ENCODE results near the gene HTR2A.
"Not testable (repeated sequence)": the region's sequence is repeated elsewhere in the genome, so short reads cannot be mapped to it uniquely, and the experiment has no call there.

The HTR2A gene

GRCh38 chr13:46866150-46866549 lies 30.7 kb downstream of the HTR2A start:
- DNase-seq: no peak

GRCh38 chr13:46864941-46865340 lies 31.9 kb downstream of the HTR2A start:
- no peak for DNase-seq

- DNase-seq: no peak
Observed at GRCh38 chr13:46861959-46862358, 34.9 kb downstream of the HTR2A start.

- no peak for DNase-seq
Observed at GRCh38 chr13:46860722-46861121, 36.1 kb downstream of the HTR2A start.

- DNase-seq: no peak
Observed at GRCh38 chr13:46858776-46859175, 38.1 kb downstream of the HTR2A start.

GRCh38 chr13:46858163-46858562 lies 38.7 kb downstream of the HTR2A start:
- no peak for DNase-seq

- DNase-seq: no peak
Observed at GRCh38 chr13:46855664-46856063, 41.2 kb downstream of the HTR2A start.

GRCh38 chr13:46855166-46855565 lies 41.7 kb downstream of the HTR2A start:
- DNase-seq: no peak

GRCh38 chr13:46852168-46852567 lies 44.7 kb downstream of the HTR2A start:
- DNase-seq: no peak

GRCh38 chr13:46850214-46850613 lies 46.6 kb downstream of the HTR2A start:
- no peak for DNase-seq

GRCh38 chr13:46846726-46847125 lies 50.1 kb downstream of the HTR2A start:
- DNase-seq: no peak

GRCh38 chr13:46845146-46845545 lies 51.7 kb downstream of the HTR2A start:
- DNase-seq: no peak

- DNase-seq: no peak
Observed at GRCh38 chr13:46844431-46844830, 52.4 kb downstream of the HTR2A start.

GRCh38 chr13:46839399-46839798 lies 57.5 kb downstream of the HTR2A start:
- DNase-seq: no peak

GRCh38 chr13:46834657-46835056 lies 62.2 kb downstream of the HTR2A start:
- no peak for DNase-seq

- DNase-seq: peak; percentile 4
Observed at GRCh38 chr13:46831588-46832194, 65.2 kb downstream of the HTR2A start.

- DNase-seq: no peak
Observed at GRCh38 chr13:46830405-46831005, 66.3 kb downstream of the HTR2A start.

GRCh38 chr13:46822551-46822950 lies 74.3 kb downstream of the HTR2A start:
- DNase-seq: no peak

GRCh38 chr13:46817838-46818476 lies 78.9 kb downstream of the HTR2A start:
- no peak for DNase-seq

- DNase-seq: no peak
Observed at GRCh38 chr13:46817095-46817494, 79.8 kb downstream of the HTR2A start.

GRCh38 chr13:46816371-46816770 lies 80.5 kb downstream of the HTR2A start:
- DNase-seq: no peak

GRCh38 chr13:46812301-46812797 lies 84.5 kb downstream of the HTR2A start:
- DNase-seq: no peak

- DNase-seq: no peak
Observed at GRCh38 chr13:46810440-46810839, 86.4 kb downstream of the HTR2A start.

- not testable (repeated sequence) for DNase-seq
Observed at GRCh38 chr13:46804921-46805320, 91.9 kb downstream of the HTR2A start.
